Esophagus muscularis mucosa (tissue), 3 donors: ENCODE measurements around the gene CEP192.

Source experiments
- POLR2AphosphoS5 ChIP-seq, 2 donors: sonication (generic); formaldehyde crosslinking; IDR thresholded peaks; one replicate each; pipeline ENCODE4 v1.6.1; 2017; ENCODE audit warnings: antibody characterized with exemption in 2 of 2
- TF ChIP-seq, protein P1 (sequence below), 3 experiments: fragments of 200-600 bp in 2 of 3; fragments of 450-650 bp in 1 of 3; sonication (generic) in 2 of 3; IDR thresholded peaks; one replicate each; pipeline ENCODE4 v1.5.1; 2017 to 2019; ENCODE audit warnings: antibody characterized with exemption in 3 of 3, mild to moderate bottlenecking in 2 of 3, moderate library complexity in 1 of 3

GRCh38 chr18:13126966-13127598 is 135.9 kb downstream of the CEP192 start:
- TF ChIP-seq, protein P1, sequence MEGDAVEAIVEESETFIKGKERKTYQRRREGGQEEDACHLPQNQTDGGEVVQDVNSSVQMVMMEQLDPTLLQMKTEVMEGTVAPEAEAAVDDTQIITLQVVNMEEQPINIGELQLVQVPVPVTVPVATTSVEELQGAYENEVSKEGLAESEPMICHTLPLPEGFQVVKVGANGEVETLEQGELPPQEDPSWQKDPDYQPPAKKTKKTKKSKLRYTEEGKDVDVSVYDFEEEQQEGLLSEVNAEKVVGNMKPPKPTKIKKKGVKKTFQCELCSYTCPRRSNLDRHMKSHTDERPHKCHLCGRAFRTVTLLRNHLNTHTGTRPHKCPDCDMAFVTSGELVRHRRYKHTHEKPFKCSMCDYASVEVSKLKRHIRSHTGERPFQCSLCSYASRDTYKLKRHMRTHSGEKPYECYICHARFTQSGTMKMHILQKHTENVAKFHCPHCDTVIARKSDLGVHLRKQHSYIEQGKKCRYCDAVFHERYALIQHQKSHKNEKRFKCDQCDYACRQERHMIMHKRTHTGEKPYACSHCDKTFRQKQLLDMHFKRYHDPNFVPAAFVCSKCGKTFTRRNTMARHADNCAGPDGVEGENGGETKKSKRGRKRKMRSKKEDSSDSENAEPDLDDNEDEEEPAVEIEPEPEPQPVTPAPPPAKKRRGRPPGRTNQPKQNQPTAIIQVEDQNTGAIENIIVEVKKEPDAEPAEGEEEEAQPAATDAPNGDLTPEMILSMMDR (IDR thresholded peaks at IDR 0.05) = no peak
- no peak for TF ChIP-seq POLR2AphosphoS5 (IDR thresholded peaks at IDR 0.05)
